Astrocyte (in vitro differentiated cells and primary cell): ENCODE measurements around the gene NTM. TPM values are rescaled to one million over a fixed set of nuclear protein-coding genes. Genes with fewer than 3 reads are reported as not detected.
A peak's percentile ranks its signal among the peaks of the same experiment; 100 is the strongest.

ENCODE experiments used
- DNase-seq: peaks from one replicate; pipeline ENCODE4 v3.0.0-alpha.2; 2010; ENCODE audit warnings: low read depth
- FAIRE-seq: peaks from 2 replicates; lab custom pipeline; 2011; peaks lifted over from hg19 to GRCh38; lab: Jason Lieb, UNC
- H2AFZ ChIP-seq: 2 replicates; pipeline ENCODE4 v1.6.0; 2012; ENCODE audit warnings: low read depth, low read length, inconsistent platforms
- H3K27ac ChIP-seq: 2 replicates; pipeline ENCODE4 v1.5.1; 2011; ENCODE audit warnings: low read depth, low read length, inconsistent platforms
- H3K27me3 ChIP-seq: 2 replicates; pipeline ENCODE4 v1.6.0; 2011; ENCODE audit warnings: low read length, inconsistent platforms; ENCODE audit not compliant: insufficient read depth
- H3K36me3 ChIP-seq: 2 replicates; pipeline ENCODE4 v1.5.1; 2011; ENCODE audit warnings: low read length, inconsistent platforms; ENCODE audit not compliant: insufficient read depth
- H3K4me1 ChIP-seq: 2 replicates; pipeline ENCODE4 v1.5.1; 2011; ENCODE audit warnings: low read length, inconsistent platforms; ENCODE audit not compliant: insufficient read depth
- H3K4me2 ChIP-seq: 2 replicates; pipeline ENCODE4 v1.6.0; 2012; ENCODE audit warnings: low read length, inconsistent platforms
- H3K4me3 ChIP-seq: 2 replicates; pipeline ENCODE4 v1.5.1; 2011; ENCODE audit warnings: low read depth, mild to moderate bottlenecking, low read length, inconsistent platforms; ENCODE audit not compliant: insufficient read depth
- H3K79me2 ChIP-seq: 2 replicates; pipeline ENCODE4 v1.6.0; 2012; ENCODE audit warnings: mild to moderate bottlenecking, low read length, inconsistent platforms; ENCODE audit not compliant: insufficient read depth
- H3K9ac ChIP-seq: 2 replicates; pipeline ENCODE4 v1.6.0; 2012; ENCODE audit warnings: mild to moderate bottlenecking, low read length, inconsistent platforms
- H3K9me3 ChIP-seq: 2 replicates; pipeline ENCODE4 v1.5.1; 2012; ENCODE audit warnings: low read depth, mild to moderate bottlenecking, low read length, inconsistent platforms; ENCODE audit not compliant: insufficient read depth
- H4K20me1 ChIP-seq: 2 replicates; pipeline ENCODE4 v1.6.0; 2012; ENCODE audit warnings: low read length, inconsistent platforms; ENCODE audit not compliant: insufficient read depth
- H3K27ac Mint-ChIP-seq: one replicate; pipeline ENCODE4 v1.8.0; 2021; ENCODE audit warnings: mild to moderate bottlenecking, mixed read lengths; ENCODE audit not compliant: unreplicated experiment
- H3K27me3 Mint-ChIP-seq: one replicate; pipeline ENCODE4 v1.8.0; 2021; ENCODE audit warnings: low read depth, mixed read lengths; ENCODE audit not compliant: unreplicated experiment
- H3K36me3 Mint-ChIP-seq: one replicate; pipeline ENCODE4 v1.8.0; 2021; ENCODE audit warnings: low read depth, mixed read lengths; ENCODE audit not compliant: unreplicated experiment
- H3K4me1 Mint-ChIP-seq: one replicate; pipeline ENCODE4 v1.8.0; 2021; ENCODE audit warnings: low read depth, mixed read lengths; ENCODE audit not compliant: unreplicated experiment
- H3K4me3 Mint-ChIP-seq: one replicate; pipeline ENCODE4 v1.8.0; 2021; ENCODE audit warnings: mild to moderate bottlenecking, moderate library complexity, mixed read lengths; ENCODE audit not compliant: unreplicated experiment
- H3K9me3 Mint-ChIP-seq: one replicate; pipeline ENCODE4 v1.8.0; 2021; ENCODE audit warnings: mild to moderate bottlenecking, mixed read lengths; ENCODE audit not compliant: unreplicated experiment
- EZH2 ChIP-seq: IDR thresholded peaks from 2 replicates; pipeline ENCODE4 v1.6.1; 2012; ENCODE audit warnings: mild to moderate bottlenecking, low read length, inconsistent platforms; ENCODE audit not compliant: insufficient read depth
- total RNA-seq: library from RNA; stranded (reverse); gene quantifications from 2 replicates; pipeline ENCODE4 v1.2.1, GENCODE V29; 2021
- TF ChIP-seq, protein P1 (sequence below): IDR thresholded peaks from 2 replicates; pipeline ENCODE4 v1.5.1; 2011; ENCODE audit warnings: low read depth, mild to moderate bottlenecking, inconsistent platforms, low read length, moderate library complexity; ENCODE audit not compliant: insufficient read depth

Gene NTM
- total RNA-seq, 1 donor from 2014 or later, result 98.2 TPM

- Mint-ChIP-seq H3K27me3 (peaks cover 3% of the 10 kb centered on the region), H3K4me3 (peak overlapping the region; percentile 64), H3K27ac (peak overlapping the region; percentile 88), H3K4me1 (peaks cover 13% of the 10 kb centered on the region), H3K9me3 (no peaks in the 10 kb centered on the region), H3K36me3 (no peaks in the 10 kb centered on the region)
- Histone ChIP-seq H3K9ac (peak overlapping the region; percentile 38), H3K9me3 (no peaks in the 10 kb centered on the region), H3K4me1 (peaks cover 8% of the 10 kb centered on the region), H4K20me1 (no peaks in the 10 kb centered on the region), H3K27me3 (no peaks in the 10 kb centered on the region), H3K4me3 (no peak overlapping the region), H2AFZ (no peak overlapping the region), H3K27ac (no peak overlapping the region), H3K79me2 (no peaks in the 10 kb centered on the region), H3K36me3 (no peaks in the 10 kb centered on the region), H3K4me2 (no peak overlapping the region)
- no peak for TF ChIP-seq EZH2
- TF ChIP-seq, protein P1, sequence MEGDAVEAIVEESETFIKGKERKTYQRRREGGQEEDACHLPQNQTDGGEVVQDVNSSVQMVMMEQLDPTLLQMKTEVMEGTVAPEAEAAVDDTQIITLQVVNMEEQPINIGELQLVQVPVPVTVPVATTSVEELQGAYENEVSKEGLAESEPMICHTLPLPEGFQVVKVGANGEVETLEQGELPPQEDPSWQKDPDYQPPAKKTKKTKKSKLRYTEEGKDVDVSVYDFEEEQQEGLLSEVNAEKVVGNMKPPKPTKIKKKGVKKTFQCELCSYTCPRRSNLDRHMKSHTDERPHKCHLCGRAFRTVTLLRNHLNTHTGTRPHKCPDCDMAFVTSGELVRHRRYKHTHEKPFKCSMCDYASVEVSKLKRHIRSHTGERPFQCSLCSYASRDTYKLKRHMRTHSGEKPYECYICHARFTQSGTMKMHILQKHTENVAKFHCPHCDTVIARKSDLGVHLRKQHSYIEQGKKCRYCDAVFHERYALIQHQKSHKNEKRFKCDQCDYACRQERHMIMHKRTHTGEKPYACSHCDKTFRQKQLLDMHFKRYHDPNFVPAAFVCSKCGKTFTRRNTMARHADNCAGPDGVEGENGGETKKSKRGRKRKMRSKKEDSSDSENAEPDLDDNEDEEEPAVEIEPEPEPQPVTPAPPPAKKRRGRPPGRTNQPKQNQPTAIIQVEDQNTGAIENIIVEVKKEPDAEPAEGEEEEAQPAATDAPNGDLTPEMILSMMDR, result no peak
- no peak for DNase-seq
- no peak for FAIRE-seq
Observed at GRCh38 chr11:131868629-131869507, 498.5 kb downstream of the NTM start.

GRCh38 chr11:131870305-131870704 is 499.9 kb downstream of the NTM start:
- Histone ChIP-seq H3K4me3 (no peak overlapping the region), H3K4me1 (peaks cover 8% of the 10 kb centered on the region), H3K9ac (no peak overlapping the region), H3K9me3 (no peaks in the 10 kb centered on the region), H3K79me2 (no peaks in the 10 kb centered on the region), H4K20me1 (no peaks in the 10 kb centered on the region), H3K27me3 (no peaks in the 10 kb centered on the region), H3K27ac (no peak overlapping the region), H3K4me2 (no peak overlapping the region), H3K36me3 (no peaks in the 10 kb centered on the region), H2AFZ (no peak overlapping the region)
- FAIRE-seq (no peak), DNase-seq (no peak)
- Mint-ChIP-seq H3K36me3 (no peaks in the 10 kb centered on the region), H3K4me3 (no peak overlapping the region), H3K27me3 (no peaks in the 10 kb centered on the region), H3K4me1 (peaks cover 17% of the 10 kb centered on the region), H3K9me3 (no peaks in the 10 kb centered on the region), H3K27ac (no peak overlapping the region)
- no peak for TF ChIP-seq EZH2
- TF ChIP-seq, protein P1, result no peak

GRCh38 chr11:131871006-131871405 is 500.6 kb downstream of the NTM start:
- H3K4me1 ChIP-seq, result peaks cover 8% of the 10 kb centered on the region
- Mint-ChIP-seq H3K4me3 (no peak overlapping the region), H3K4me1 (peaks cover 21% of the 10 kb centered on the region), H3K27me3 (no peaks in the 10 kb centered on the region), H3K9me3 (no peaks in the 10 kb centered on the region), H3K36me3 (no peaks in the 10 kb centered on the region), H3K27ac (no peak overlapping the region)
- no peak overlapping the region for H3K27ac ChIP-seq
- H3K36me3 ChIP-seq, result no peaks in the 10 kb centered on the region
- H3K79me2 ChIP-seq, result no peaks in the 10 kb centered on the region
- H3K4me3 ChIP-seq, result no peak overlapping the region
- no peak for DNase-seq
- no peak overlapping the region for H3K9ac ChIP-seq
- H4K20me1 ChIP-seq, result no peaks in the 10 kb centered on the region
- H3K4me2 ChIP-seq, result no peak overlapping the region
- no peak overlapping the region for H2AFZ ChIP-seq
- TF ChIP-seq, protein P1, result no peak
- TF ChIP-seq EZH2, result no peak
- FAIRE-seq, result no peak
- no peaks in the 10 kb centered on the region for H3K27me3 ChIP-seq
- H3K9me3 ChIP-seq, result no peaks in the 10 kb centered on the region
